ENCODE data around the gene EDEM1. TPM values are rescaled to one million over a fixed set of nuclear protein-coding genes. Genes with fewer than 3 reads are reported as not detected.

Gene EDEM1
- total and polyA plus RNA-seq, 10 of the 15 experiments (the other 5 are each of a cell fraction or from before 2014, with no cell fraction given): 18.9 to 138 (median 57.5) TPM

GRCh38 chr3:5239602-5240001, 52.1 kb downstream of the EDEM1 start:
- ChIA-PET SMC1A (ENCODE audit: uncharacterized antibody, unreplicated experiment) (no interaction called here), POLR2A (no interaction called here), RAD21 (ENCODE audit: unreplicated experiment) (no interaction called here), CTCF (no interaction called here)
- H3K27ac ChIP-seq (ENCODE audit: control insufficient read depth, insufficient read depth): no peak overlapping the region
- no peaks in the 10 kb centered on the region for H3K9me3 ChIP-seq (replicated peaks; ENCODE audit: control insufficient read depth, insufficient read depth, low read length)
- in situ Hi-C loops (cut with MboI) (no loop called here), intact Hi-C loops (cut with micrococcal nuclease; ENCODE audit: unreplicated experiment) (no loop called here)
- no peak for FAIRE-seq
- no peaks in the 10 kb centered on the region for H4K20me1 ChIP-seq (ENCODE audit: control insufficient read depth, insufficient read depth)
- BruUV-seq (replicated peaks): no TSS peak
- TF ChIP-seq MLLT1 (IDR thresholded peaks at IDR 0.05) (peak; percentile 87), PKNOX1 (IDR thresholded peaks at IDR 0.05) (no peak)
- H3K79me2 ChIP-seq (ENCODE audit: control insufficient read depth, insufficient read depth, low read length): no peaks in the 10 kb centered on the region
- H3K4me2 ChIP-seq (ENCODE audit: control insufficient read depth, insufficient read depth): no peak overlapping the region
- WGBS (ENCODE audit: insufficient coverage, insufficient replicate concordance, low lambda C conversion rate, missing lambda C conversion rate): 26% methylated on average over 4 of the region's 4 CpGs
- DNase-seq (ENCODE audit: low read depth, low spot score): no peak
- peak; percentile 42 for ATAC-seq
- H3K4me3 ChIP-seq: no peak overlapping the region
- H3K4me1 ChIP-seq (ENCODE audit: control insufficient read depth, insufficient read depth, low read length): no peaks in the 10 kb centered on the region
- no peaks in the 10 kb centered on the region for H3K27me3 ChIP-seq (replicated peaks in 1 of 2; ENCODE audit: control insufficient read depth in 2 of 2, insufficient read depth in 2 of 2, low read length in 1 of 2)
- H3K9ac ChIP-seq (ENCODE audit: control insufficient read depth, insufficient read depth, low read length): no peak overlapping the region
- no peaks in the 10 kb centered on the region for H3K36me3 ChIP-seq (ENCODE audit: control insufficient read depth in 2 of 2, insufficient read depth in 2 of 2, low read length in 1 of 2)
- 0 out of 2 replicates have a peak overlapping the region, but pooled peaks have one; percentile 7 for H2AFZ ChIP-seq (ENCODE audit: control insufficient read depth, low read depth, low read length)

- no peak overlapping the region for H3K4me3 ChIP-seq
- no peaks in the 10 kb centered on the region for H3K9me3 ChIP-seq (replicated peaks; ENCODE audit: control insufficient read depth, insufficient read depth, low read length)
- no peak overlapping the region for H3K9ac ChIP-seq (ENCODE audit: control insufficient read depth, insufficient read depth, low read length)
- no peaks in the 10 kb centered on the region for H4K20me1 ChIP-seq (ENCODE audit: control insufficient read depth, insufficient read depth)
- ATAC-seq: no peak
- no peaks in the 10 kb centered on the region for H3K79me2 ChIP-seq (ENCODE audit: control insufficient read depth, insufficient read depth, low read length)
- BruUV-seq (replicated peaks): no TSS peak
- POLR2A ChIA-PET: no interaction called here
- H2AFZ ChIP-seq (ENCODE audit: control insufficient read depth, low read depth, low read length): no peak overlapping the region
- no peak for FAIRE-seq
- in situ Hi-C loops (cut with MboI) (no loop called here), intact Hi-C loops (cut with micrococcal nuclease; ENCODE audit: unreplicated experiment) (no loop called here)
- RAD21 ChIA-PET (ENCODE audit: unreplicated experiment): no interaction called here
- no peak for DNase-seq (ENCODE audit: low read depth, low spot score)
- H3K27ac ChIP-seq (ENCODE audit: control insufficient read depth, insufficient read depth): no peak overlapping the region
- no peaks in the 10 kb centered on the region for H3K27me3 ChIP-seq (replicated peaks in 1 of 2; ENCODE audit: control insufficient read depth in 2 of 2, insufficient read depth in 2 of 2, low read length in 1 of 2)
- WGBS (ENCODE audit: insufficient coverage, insufficient replicate concordance, low lambda C conversion rate, missing lambda C conversion rate): 0% methylated on average over 1 of the region's 1 CpG
- H3K4me1 ChIP-seq (ENCODE audit: control insufficient read depth, insufficient read depth, low read length): no peaks in the 10 kb centered on the region
- CTCF ChIA-PET: no interaction called here
- H3K36me3 ChIP-seq (ENCODE audit: control insufficient read depth in 2 of 2, insufficient read depth in 2 of 2, low read length in 1 of 2): no peaks in the 10 kb centered on the region
- SMC1A ChIA-PET (ENCODE audit: uncharacterized antibody, unreplicated experiment): no interaction called here
- no peak overlapping the region for H3K4me2 ChIP-seq (ENCODE audit: control insufficient read depth, insufficient read depth)
- TF ChIP-seq E4F1 (IDR thresholded peaks at IDR 0.05; ENCODE audit: borderline replicate concordance, partially characterized antibody) (no peak), MXI1 (IDR thresholded peaks at IDR 0.05; ENCODE audit: low read depth, low read length) (no peak), SREBF1 (IDR thresholded peaks at IDR 0.05; ENCODE audit: low read length) (no peak), PRDM15 (CRISPR knock-in tag; IDR thresholded peaks at IDR 0.05) (no peak), ZNF217 (IDR thresholded peaks at IDR 0.05) (no peak), YY1 (IDR thresholded peaks at IDR 0.05; ENCODE audit: low read depth, low read length) (no peak), KAT2A (conservative IDR thresholded peaks at IDR 0.05; ENCODE audit: control insufficient read depth, low read depth, low read length) (no peak)
Measured at GRCh38 chr3:5240740-5241139, 53.2 kb downstream of the EDEM1 start.

Measured in GM12878 (cell line).